GM19193 (cell line): ENCODE measurements around the gene PRR19.
A peak's percentile ranks its signal among the peaks of the same experiment; 100 is the strongest.

ENCODE experiments used
- POLR2A ChIP-seq: IDR thresholded peaks from 4 replicates; pipeline ENCODE4 v1.6.1; 2011; ENCODE audit not compliant: insufficient read depth, insufficient read length; ENCODE audit errors: extremely low read depth

PRR19 gene

GRCh38 chr19:42295831-42296525 lies 6.0 kb upstream of the PRR19 start:
- no peak for TF ChIP-seq POLR2A

- TF ChIP-seq POLR2A = peak; percentile 22
Observed at GRCh38 chr19:42297039-42297438, 4.9 kb upstream of the PRR19 start.

DNA sequence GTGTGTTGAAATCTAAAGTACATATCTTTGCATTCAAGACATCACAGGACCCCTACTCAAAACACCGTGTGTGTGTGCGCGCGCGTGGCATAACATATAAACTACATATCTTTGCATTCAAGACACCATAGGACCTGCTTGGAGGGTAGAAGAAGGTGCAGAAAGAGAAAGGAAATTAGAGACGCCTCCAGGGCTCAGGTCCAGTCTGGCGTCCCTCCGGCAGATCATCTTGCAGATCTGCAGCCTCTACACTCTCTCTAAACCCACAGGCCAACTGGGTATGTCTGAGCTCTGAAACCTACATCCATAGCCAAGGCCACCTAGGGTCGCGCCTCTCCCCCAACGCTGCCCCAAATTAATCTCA lies 1.2 kb downstream of the PRR19 start:
- no peak for TF ChIP-seq POLR2A

DNA sequence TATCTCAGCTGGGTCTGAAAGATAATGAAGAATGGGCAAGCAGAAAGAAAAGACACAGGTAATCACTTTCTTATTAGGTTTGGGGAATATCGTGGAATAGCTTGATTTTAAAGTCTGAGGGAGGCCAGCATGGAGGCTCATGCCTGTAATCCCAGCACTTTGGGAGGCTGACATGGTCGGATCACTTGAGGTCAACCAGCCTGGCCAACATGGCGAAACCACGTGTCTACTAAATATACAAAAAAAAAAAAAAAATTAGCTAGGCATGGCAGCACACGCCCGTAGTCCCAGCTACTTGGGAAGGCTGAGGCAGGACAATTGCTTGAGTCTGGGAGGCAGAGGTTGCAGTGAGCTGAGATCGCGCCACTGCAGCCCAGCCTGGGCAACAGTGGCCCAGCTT lies 1.9 kb downstream of the PRR19 start:
- no peak for TF ChIP-seq POLR2A

DNA sequence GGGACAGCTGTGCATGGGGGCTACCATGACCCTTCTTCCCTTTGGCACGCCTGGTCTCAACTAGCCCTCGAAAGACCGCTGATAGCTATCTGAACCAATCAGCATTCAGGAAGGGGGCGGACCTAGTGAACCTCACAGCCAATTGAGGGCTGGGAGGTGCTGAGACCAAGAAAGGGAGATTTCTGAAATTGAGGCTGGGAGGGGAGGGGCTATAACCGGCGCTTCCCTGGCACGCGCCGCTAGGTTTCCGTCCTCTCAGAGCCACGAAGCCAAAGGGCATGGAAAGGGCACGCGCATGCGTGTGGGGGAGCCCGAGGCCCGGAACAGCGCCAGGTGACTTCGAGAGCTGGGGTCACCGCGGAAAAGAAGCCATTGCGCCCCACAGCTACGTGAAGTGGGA lies 4.7 kb downstream of the PRR19 start:
- TF ChIP-seq POLR2A = no peak

GRCh38 chr19:42309686-42310085 lies 7.8 kb downstream of the PRR19 start:
- no peak for TF ChIP-seq POLR2A

DNA sequence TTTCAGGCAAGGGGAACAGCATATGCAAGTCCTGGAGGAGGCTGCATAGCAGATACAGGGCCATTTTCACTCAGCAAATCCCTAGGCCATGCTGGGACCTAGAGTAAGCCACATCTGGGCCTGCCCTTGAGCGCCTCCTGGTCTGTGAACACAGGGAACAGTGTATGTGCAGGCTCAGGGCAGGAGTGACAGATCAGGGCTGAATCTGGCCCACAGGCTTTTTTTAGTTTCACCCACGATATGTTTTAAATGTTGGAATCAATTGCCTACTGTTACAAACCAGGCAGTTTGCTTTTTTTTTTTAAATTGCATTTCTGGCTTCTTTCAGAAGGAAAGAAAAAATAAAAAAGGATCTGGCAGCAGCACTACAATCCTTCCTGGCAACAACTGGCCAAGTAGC lies 9.7 kb downstream of the PRR19 start:
- TF ChIP-seq POLR2A = no peak

GRCh38 chr19:42312370-42312769 lies 10.4 kb downstream of the PRR19 start:
- TF ChIP-seq POLR2A = no peak

DNA sequence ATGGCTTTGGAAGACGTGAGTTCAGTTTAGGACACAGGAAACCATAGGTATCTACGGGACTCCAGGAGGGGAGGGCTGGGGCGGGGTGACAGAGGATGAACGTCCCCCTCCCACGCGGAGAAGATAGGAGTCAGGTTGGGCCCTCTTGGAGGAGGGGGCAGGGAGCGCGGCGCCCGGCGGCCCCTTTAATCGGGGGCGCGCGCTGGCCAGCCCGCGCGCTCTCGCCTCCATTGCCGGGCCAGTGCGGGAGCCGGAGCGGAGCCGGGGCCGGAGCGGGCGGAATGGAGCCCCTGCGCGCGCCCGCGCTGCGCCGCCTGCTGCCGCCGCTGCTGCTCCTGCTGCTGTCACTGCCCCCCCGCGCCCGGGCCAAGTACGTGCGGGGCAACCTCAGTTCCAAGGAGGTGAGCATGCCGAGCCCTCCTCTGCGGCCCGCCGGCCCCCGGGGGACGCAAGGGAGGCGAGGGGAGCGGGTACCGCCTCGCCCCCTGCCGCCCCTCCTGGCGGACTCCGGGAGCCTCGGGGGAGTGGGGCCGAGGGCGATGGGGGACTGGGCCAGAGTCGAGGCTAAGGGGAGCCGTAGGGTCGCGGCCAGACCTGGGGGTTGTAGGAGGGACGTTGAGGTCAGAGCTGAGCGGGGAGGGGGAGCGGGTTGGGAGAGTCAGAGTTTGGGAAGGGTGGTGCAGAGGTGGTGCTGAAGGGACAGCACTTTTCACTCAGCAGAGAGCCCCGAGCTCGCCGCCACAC lies 11.3 kb downstream of the PRR19 start, which contains the start of gene TMEM145:
Gene TMEM145, plus strand, starts transcription at position 214 of the 744 bp plus-strand sequence. Its CDS starts 68 bp downstream, at position 282.
- no peak for TF ChIP-seq POLR2A

GRCh38 chr19:42313840-42314755 lies 12.2 kb downstream of the PRR19 start:
- no peak for TF ChIP-seq POLR2A

DNA sequence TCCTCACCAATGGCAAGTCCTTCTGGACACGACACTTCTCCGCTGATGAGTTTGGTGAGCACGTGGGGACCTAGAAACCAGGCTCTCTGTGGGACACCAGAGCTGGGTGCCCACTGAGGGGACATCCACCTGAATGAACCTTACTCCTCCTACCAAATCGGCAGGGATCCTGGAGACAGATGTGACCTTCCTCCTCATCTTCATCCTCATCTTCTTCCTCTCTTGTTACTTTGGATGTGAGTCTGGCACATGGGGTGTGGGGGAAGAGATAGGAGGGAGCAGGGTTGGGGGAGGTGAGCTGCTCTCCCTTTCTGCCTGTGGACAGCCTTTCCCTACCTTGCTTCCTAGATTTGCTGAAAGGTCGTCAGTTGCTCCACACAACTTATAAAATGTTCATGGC lies 13.1 kb downstream of the PRR19 start:
- no peak for TF ChIP-seq POLR2A

GRCh38 chr19:42316223-42317211 lies 14.6 kb downstream of the PRR19 start:
- no peak for TF ChIP-seq POLR2A

DNA sequence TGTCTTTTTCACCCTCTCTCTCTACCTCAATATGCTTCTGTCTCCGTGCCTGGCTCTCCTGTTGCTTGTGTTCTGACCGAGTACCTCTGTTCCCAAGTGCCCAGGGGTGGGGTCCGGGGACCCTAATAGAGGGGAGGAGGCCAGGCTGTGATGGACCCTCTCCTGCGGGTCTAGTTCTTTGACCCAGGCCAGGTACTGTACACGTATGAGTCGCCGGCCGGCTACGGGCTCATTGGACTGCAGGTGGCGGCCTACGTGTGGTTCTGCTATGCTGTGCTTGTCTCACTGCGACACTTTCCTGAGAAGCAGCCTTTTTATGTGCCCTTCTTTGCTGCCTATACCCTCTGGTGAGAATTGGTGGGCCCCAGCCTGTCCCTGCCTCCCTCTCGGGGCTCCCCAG lies 15.6 kb downstream of the PRR19 start:
- no peak for TF ChIP-seq POLR2A

- TF ChIP-seq POLR2A = no peak
Observed at GRCh38 chr19:42322305-42322704, 20.4 kb downstream of the PRR19 start.
